Left colon (tissue), 2 donors: ENCODE measurements around the gene EXOC3L4. TPM values are rescaled to one million over a fixed set of nuclear protein-coding genes. Genes with fewer than 3 reads are reported as not detected.

ENCODE experiments used
- ATAC-seq: fragments of 200-7000 bp; cut with Tn5 transposase; one replicate; pipeline ENCODE4 v1.9.1; 2020; ENCODE audit warnings: mild to moderate bottlenecking, moderate library complexity
- DNase-seq, 2 donors: peaks; one replicate each; pipeline ENCODE4 v3.0.0-alpha.2; 2020
- intact Hi-C, 2 donors: fragments of 100-400 bp; cut with DNase I in 1 of 2; cut with micrococcal nuclease in 1 of 2; formaldehyde crosslinking; loops; one replicate each; pipeline versions ENCODE4 v1.11.2 to v1.14.0; 2022; cut with DNase I, micrococcal nuclease
- total RNA-seq, 2 donors: library from RNA; stranded (reverse); fragmentation: NEBNext Ultra II Directional; extraction: Animal tissue kit (Norgen Biotek cat#: 25700); gene quantifications; one replicate each; pipeline ENCODE4 v1.2.1, GENCODE V29; 2021
- donor health status: DM: no; HTN: no; CAD: no.
- donor health status: DM: yes; HTN: yes; CAD: no.

Gene EXOC3L4
- total RNA-seq, 2 donors from 2014 or later = 13.5 to 27.4 TPM

GRCh38 chr14:103126088-103126872 is 31.8 kb downstream of the EXOC3L4 start:
- no peak for DNase-seq
- intact Hi-C loops = no loop called here
- ATAC-seq = no peak

GRCh38 chr14:103126873-103127304 is 32.4 kb downstream of the EXOC3L4 start:
- intact Hi-C loops = no loop called here
- ATAC-seq = peak; percentile 89
- peak in 1 of 2 donors; percentile 74 for DNase-seq

GRCh38 chr14:103127356-103127755 is 32.8 kb downstream of the EXOC3L4 start:
- ATAC-seq (no peak), DNase-seq (no peak)
- intact Hi-C loops = no loop called here

GRCh38 chr14:103127861-103128598 is 33.5 kb downstream of the EXOC3L4 start:
- ATAC-seq (no peak), DNase-seq (no peak)
- intact Hi-C loops = no loop called here

- ATAC-seq = no peak
These were observed 34.2 kb downstream of the EXOC3L4 start for GRCh38 chr14:103128631-103129300.

GRCh38 chr14:103129301-103130016 is 34.9 kb downstream of the EXOC3L4 start:
- ATAC-seq (no peak), DNase-seq (no peak)
- intact Hi-C loops = no loop called here

More at GRCh38 chr14:103128631-103129300, 34.2 kb downstream of the EXOC3L4 start:
- DNase-seq = no peak
- intact Hi-C loops = no loop called here

- intact Hi-C loops = no loop called here
- DNase-seq (no peak), ATAC-seq (no peak)
These were observed 35.7 kb downstream of the EXOC3L4 start for GRCh38 chr14:103130017-103130764.

- ATAC-seq (no peak), DNase-seq (no peak)
- intact Hi-C loops = no loop called here
These were observed 36.4 kb downstream of the EXOC3L4 start for GRCh38 chr14:103130965-103131364.

GRCh38 chr14:103131580-103131979 is 37.1 kb downstream of the EXOC3L4 start:
- no peak for DNase-seq
- ATAC-seq = no peak
- intact Hi-C loops = no loop called here

GRCh38 chr14:103132381-103133209 is 38.1 kb downstream of the EXOC3L4 start:
- ATAC-seq = no peak
- DNase-seq = no peak
- intact Hi-C loops = no loop called here

- no peak for DNase-seq
- ATAC-seq = no peak
- intact Hi-C loops = no loop called here
These were observed 39.0 kb downstream of the EXOC3L4 start for GRCh38 chr14:103133210-103134140.

GRCh38 chr14:103134405-103134804 is 39.9 kb downstream of the EXOC3L4 start:
- intact Hi-C loops = no loop called here
- no peak for DNase-seq
- no peak for ATAC-seq

- intact Hi-C loops = no loop called here
- no peak for ATAC-seq
- no peak for DNase-seq
These were observed 40.4 kb downstream of the EXOC3L4 start for GRCh38 chr14:103134919-103135318.

- ATAC-seq = no peak
- intact Hi-C loops = no loop called here
These were observed 41.1 kb downstream of the EXOC3L4 start for GRCh38 chr14:103135333-103136260.

More at GRCh38 chr14:103135333-103136260, 41.1 kb downstream of the EXOC3L4 start:
- DNase-seq = no peak
